Measurements from ENCODE around the gene HIGD1B.

HIGD1B gene

GRCh38 chr17:44865931-44866330 lies 18.2 kb downstream of the HIGD1B start:
- H3K4me1 ChIP-seq (ENCODE audit: insufficient read depth, low read length, severe bottlenecking) = no peaks in the 10 kb centered on the region
- no peak overlapping the region for H2AFZ ChIP-seq (ENCODE audit: low read length)
- H3F3A ChIP-seq (ENCODE audit: insufficient read depth, low read length) = no peaks in the 10 kb centered on the region
- no peak overlapping the region for H3K27ac ChIP-seq (ENCODE audit: low read depth, low read length, poor library complexity, severe bottlenecking)
- H3K9me2 ChIP-seq (ENCODE audit: low read depth, low read length) = no peaks in the 10 kb centered on the region
- peaks cover 77% of the 10 kb centered on the region for H3K36me3 ChIP-seq (ENCODE audit: insufficient read depth, low read length)
- H3K9ac ChIP-seq (ENCODE audit: low read length) = no peak overlapping the region
- TF ChIP-seq EZH2 (IDR thresholded peaks at IDR 0.05; ENCODE audit: borderline replicate concordance, low read length) (no peak), CTCF (IDR thresholded peaks at IDR 0.05; ENCODE audit: low read length) (no peak)
- H3K79me2 ChIP-seq (ENCODE audit: insufficient read depth, low read length) = no peaks in the 10 kb centered on the region
- H4K20me1 ChIP-seq (ENCODE audit: insufficient read depth, low read length) = no peaks in the 10 kb centered on the region
- H3K4me2 ChIP-seq (ENCODE audit: low read length) = no peak overlapping the region
- no peaks in the 10 kb centered on the region for H3K9me3 ChIP-seq (ENCODE audit: low read length)
- no peak overlapping the region for H3K4me3 ChIP-seq (ENCODE audit: low read depth, low read length, poor library complexity, severe bottlenecking)
- H3K27me3 ChIP-seq (ENCODE audit: insufficient read depth, low read length) = no peaks in the 10 kb centered on the region

DNA sequence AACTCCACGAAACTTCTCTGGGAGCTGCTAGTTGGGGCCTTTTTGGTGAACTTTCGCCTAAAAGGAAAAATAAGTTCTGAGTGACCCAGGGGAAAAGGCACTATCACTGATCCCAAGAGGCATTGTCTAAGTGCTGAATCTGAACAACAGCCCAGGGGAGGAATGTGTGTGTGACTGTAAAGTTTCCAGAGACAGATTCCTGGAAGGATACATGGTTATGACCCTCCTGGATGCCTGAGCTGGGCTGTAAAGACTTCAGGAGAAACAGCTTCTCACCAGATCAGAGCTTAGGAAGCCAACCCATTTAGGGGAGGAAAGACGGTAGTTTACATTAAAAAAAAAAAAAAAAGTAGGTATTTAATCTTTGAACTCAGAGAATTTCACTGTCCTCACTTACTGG lies 20.2 kb downstream of the HIGD1B start:
- H3K4me1 ChIP-seq (ENCODE audit: insufficient read depth, low read length, severe bottlenecking) = no peaks in the 10 kb centered on the region
- H3K9ac ChIP-seq (ENCODE audit: low read length) = no peak overlapping the region
- H3F3A ChIP-seq (ENCODE audit: insufficient read depth, low read length) = no peaks in the 10 kb centered on the region
- H3K27ac ChIP-seq (ENCODE audit: low read depth, low read length, poor library complexity, severe bottlenecking) = no peak overlapping the region
- no peak overlapping the region for H3K4me2 ChIP-seq (ENCODE audit: low read length)
- H3K36me3 ChIP-seq (ENCODE audit: insufficient read depth, low read length) = peaks cover 77% of the 10 kb centered on the region
- H2AFZ ChIP-seq (ENCODE audit: low read length) = no peak overlapping the region
- no peaks in the 10 kb centered on the region for H3K79me2 ChIP-seq (ENCODE audit: insufficient read depth, low read length)
- no peaks in the 10 kb centered on the region for H3K9me2 ChIP-seq (ENCODE audit: low read depth, low read length)
- H4K20me1 ChIP-seq (ENCODE audit: insufficient read depth, low read length) = no peaks in the 10 kb centered on the region
- no peaks in the 10 kb centered on the region for H3K27me3 ChIP-seq (ENCODE audit: insufficient read depth, low read length)
- TF ChIP-seq EZH2 (IDR thresholded peaks at IDR 0.05; ENCODE audit: borderline replicate concordance, low read length) (no peak), CTCF (IDR thresholded peaks at IDR 0.05; ENCODE audit: low read length) (no peak)
- no peak overlapping the region for H3K4me3 ChIP-seq (ENCODE audit: low read depth, low read length, poor library complexity, severe bottlenecking)
- H3K9me3 ChIP-seq (ENCODE audit: low read length) = no peaks in the 10 kb centered on the region

DNA sequence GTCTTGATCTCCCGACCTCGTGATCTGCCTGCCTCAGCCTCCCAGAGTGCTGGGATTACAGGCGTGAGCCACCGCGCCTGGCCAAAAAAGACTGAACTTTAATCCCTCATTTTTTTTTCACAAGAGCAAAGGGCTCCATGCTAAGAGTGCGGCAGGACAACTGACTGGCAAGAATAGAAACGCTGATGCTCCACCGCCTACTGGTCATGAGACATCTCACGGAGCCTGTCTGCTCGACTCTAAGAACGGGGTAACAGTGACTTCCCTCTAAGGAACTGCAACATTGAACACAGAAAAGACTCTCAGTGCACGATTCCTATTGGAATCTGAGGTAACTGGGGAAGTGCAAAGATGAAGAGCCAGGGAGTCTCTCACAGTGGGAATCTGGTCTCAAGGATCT lies 23.9 kb downstream of the HIGD1B start:
- Histone ChIP-seq H3F3A (ENCODE audit: insufficient read depth, low read length) (no peaks in the 10 kb centered on the region), H3K9me2 (ENCODE audit: low read depth, low read length) (no peaks in the 10 kb centered on the region), H2AFZ (ENCODE audit: low read length) (no peak overlapping the region), H3K9me3 (ENCODE audit: low read length) (no peaks in the 10 kb centered on the region), H3K36me3 (ENCODE audit: insufficient read depth, low read length) (peaks cover 76% of the 10 kb centered on the region), H3K4me2 (ENCODE audit: low read length) (no peak overlapping the region), H4K20me1 (ENCODE audit: insufficient read depth, low read length) (no peaks in the 10 kb centered on the region), H3K79me2 (ENCODE audit: insufficient read depth, low read length) (no peaks in the 10 kb centered on the region), H3K4me1 (ENCODE audit: insufficient read depth, low read length, severe bottlenecking) (no peaks in the 10 kb centered on the region), H3K27ac (ENCODE audit: low read depth, low read length, poor library complexity, severe bottlenecking) (no peak overlapping the region), H3K4me3 (ENCODE audit: low read depth, low read length, poor library complexity, severe bottlenecking) (no peak overlapping the region), H3K9ac (ENCODE audit: low read length) (no peak overlapping the region), H3K27me3 (ENCODE audit: insufficient read depth, low read length) (no peaks in the 10 kb centered on the region)
- TF ChIP-seq CTCF (IDR thresholded peaks at IDR 0.05; ENCODE audit: low read length) = no peak

All from OCI-LY1 (cell line).